HL-60/S4 (cell line): ENCODE data around the gene RNASE8.

Experiments used
- in situ Hi-C: fragments of 300-500 bp; cut with MboI; formaldehyde crosslinking; loops from 2 replicates; pipeline ENCODE4 v1.14.3; 2022; ENCODE audit warnings: low sequenced_read_pairs

RNASE8 gene

DNA sequence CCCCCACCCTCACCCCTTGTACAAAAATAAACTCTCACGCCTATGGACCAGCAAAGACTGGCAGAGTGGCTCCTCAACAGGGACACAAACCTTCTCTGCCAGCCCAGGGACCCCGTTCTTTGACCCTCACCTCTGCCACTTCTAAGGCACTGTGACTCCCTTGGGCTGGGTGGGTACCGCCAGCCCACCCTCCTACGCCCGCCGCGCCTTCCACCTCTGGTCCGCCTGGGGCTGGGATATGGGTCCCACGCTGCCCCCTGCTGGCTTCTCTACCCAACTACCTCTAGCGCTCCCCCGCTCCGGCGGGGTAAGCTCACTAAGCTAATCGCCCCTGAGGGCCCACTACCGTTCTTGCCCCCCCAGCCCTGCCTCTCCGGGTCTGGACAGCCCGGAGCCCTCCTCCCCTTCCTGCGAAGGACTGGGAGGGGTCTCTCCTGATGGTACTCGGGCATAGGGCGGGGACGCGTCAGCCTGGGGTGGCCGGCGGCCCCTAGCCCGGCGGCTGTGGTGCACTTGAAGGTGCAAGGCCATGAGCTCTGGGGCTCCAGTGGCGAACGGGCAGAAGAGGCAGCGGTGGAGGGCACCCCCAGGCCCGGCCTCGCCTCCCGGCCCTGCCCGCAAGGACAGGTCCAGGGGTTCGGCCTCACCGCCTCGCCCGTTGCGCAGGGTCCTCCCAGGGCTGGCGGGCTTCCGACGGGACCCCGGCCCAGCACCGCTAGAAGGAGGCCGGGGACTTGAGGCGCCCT is 32.7 kb downstream of the RNASE8 start:
- in situ Hi-C loops: no loop called here

GRCh38 chr14:21090940-21091663 is 33.5 kb downstream of the RNASE8 start:
- in situ Hi-C loops: no loop called here

- in situ Hi-C loops: no loop called here
Measured at GRCh38 chr14:21091821-21092272, 34.2 kb downstream of the RNASE8 start.

GRCh38 chr14:21092273-21093011 is 34.8 kb downstream of the RNASE8 start:
- in situ Hi-C loops: no loop called here

DNA sequence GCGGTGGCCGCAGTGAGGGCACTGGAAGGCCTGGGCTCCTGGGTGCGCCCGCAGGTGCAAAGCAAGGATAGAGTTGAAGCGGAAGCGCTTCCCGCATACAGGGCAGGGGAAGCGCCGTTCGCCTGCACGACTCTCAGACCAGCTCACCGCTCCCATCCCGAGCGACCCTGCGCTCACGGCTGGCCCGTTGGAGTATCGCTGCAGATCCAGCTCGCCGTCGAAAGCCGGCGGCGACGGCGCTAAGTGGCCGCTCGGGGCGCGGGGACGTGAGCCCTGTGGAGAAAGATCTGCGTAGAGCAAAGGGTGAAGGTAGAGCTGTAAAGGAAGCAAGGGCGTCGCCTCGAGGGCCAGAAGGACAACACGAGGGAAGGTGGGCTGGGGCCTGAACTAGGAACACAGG is 35.4 kb downstream of the RNASE8 start:
- in situ Hi-C loops: no loop called here

- in situ Hi-C loops: no loop called here
Measured at GRCh38 chr14:21093769-21094681, 36.4 kb downstream of the RNASE8 start.

DNA sequence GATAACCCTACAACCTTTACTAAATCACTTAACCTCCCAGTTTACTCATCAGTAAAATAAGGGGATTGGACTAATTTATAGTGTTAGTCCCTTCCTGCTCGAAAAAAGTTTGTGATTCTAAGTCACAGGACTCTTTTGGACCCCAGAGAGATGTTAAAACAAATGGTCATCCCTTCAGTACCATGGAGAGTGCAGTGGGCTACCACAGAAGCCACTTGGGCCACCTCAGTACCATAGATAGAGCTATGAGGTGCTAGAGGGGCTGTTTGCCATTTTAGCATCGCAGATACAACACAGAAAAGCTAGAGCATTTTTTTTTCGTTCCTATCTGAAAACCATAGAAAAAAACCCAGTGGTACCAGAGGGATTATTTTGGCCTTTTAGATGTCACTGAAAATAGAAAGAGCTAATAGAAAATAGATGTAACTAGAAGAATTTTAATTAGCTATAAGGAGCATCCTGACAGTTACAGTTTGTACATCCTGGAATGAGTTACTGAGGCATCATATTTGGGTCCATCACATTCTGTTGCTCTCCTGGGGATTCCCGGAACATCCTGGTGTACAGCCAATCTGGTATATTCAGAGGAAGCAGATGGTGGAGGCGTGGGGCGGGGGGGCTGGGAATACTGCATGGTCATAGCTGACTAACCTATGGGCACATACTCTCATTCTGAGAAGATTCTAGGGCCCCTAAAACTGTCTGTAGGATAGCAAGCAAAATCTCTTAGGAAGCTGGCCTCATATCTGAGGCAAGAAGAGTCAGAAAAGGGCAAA is 38.0 kb downstream of the RNASE8 start:
- in situ Hi-C loops: no loop called here

- in situ Hi-C loops: no loop called here
Measured at GRCh38 chr14:21096438-21096837, 38.8 kb downstream of the RNASE8 start.

GRCh38 chr14:21096978-21097635 is 39.5 kb downstream of the RNASE8 start:
- in situ Hi-C loops: no loop called here

GRCh38 chr14:21097636-21098075 is 40.0 kb downstream of the RNASE8 start:
- in situ Hi-C loops: no loop called here

- in situ Hi-C loops: no loop called here
Measured at GRCh38 chr14:21098076-21098891, 40.7 kb downstream of the RNASE8 start, which contains the start of gene ZNF219. ZNF219 (minus strand) TSS chr14:21098655; CDS start chr14:21093591, 5,064 bp downstream.

DNA sequence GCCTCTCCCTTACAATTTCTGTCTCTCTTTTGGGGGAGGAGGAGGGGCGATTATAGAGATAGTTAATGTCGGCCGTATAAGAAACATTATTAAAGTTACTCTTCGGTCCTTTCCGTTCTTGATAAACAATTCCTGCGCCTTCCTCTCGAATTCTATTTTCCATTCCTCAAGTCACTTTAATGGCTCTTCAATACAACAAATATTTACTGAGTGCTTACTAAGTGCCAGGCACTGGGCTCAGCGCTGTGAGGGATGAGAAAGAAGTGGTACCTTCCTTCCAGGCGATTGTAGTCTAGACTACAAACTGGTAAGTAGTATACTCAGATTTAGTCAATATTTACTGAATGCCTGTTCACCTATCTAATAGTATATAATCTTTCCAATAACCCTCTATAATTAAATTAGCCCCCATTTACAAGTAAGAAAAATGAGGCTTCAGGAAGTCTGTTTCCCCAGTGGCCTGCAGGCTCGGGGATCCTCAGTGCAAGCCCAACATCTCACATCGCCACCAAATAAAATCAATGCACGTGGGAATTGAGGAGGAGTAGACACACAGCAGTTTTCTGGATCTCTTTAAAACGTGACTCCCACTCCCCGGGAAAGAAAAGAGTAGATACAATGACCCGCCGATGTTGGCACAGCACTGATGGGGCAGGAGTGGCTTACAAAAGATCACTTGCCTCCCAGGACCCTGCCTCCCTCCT is 41.4 kb downstream of the RNASE8 start:
- in situ Hi-C loops: no loop called here

GRCh38 chr14:21099596-21099985 is 42.0 kb downstream of the RNASE8 start:
- in situ Hi-C loops: no loop called here

DNA sequence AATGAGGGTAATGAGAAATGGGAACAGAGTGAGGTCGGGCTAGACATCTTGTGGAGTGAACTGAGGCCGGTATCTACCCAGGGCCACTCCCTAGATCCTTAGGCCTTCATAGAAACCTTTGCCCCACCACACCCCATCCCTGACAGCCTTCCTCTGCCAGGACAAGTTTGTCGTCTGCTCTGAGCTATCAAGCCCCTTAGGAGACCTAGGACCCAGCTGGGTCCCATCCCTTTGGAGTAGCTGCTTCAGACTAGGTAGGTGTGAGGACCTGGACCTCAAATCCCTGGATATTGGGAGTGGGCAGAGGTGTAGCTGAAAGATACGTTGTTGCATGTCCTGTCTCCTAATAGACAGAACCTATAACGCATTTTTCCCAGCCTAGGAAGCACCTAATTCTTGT is 43.3 kb downstream of the RNASE8 start, which contains the start of gene TMEM253:
TSS of gene TMEM253 (plus strand) at position 136 of the 400 bp plus-strand sequence. CDS start 278 bp downstream, outside the sequence.
- in situ Hi-C loops: loop anchor here (5.0 kb wide), 1 partner anchor 34 kb away; no protein-coding TSS in a partner anchor

- in situ Hi-C loops: loop anchor here (5.0 kb wide), 1 partner anchor 35 kb away; no protein-coding TSS in a partner anchor
Measured at GRCh38 chr14:21101802-21102413, 44.3 kb downstream of the RNASE8 start.

- in situ Hi-C loops: loop anchor here (5.0 kb wide), 1 partner anchor 35 kb away; no protein-coding TSS in a partner anchor
Measured at GRCh38 chr14:21102521-21103410, 45.1 kb downstream of the RNASE8 start.
